GM04504 (cell line): Measurements from ENCODE around the gene CCL19.
"Not testable (repeated sequence)": the region's sequence is repeated elsewhere in the genome, so short reads cannot be mapped to it uniquely, and the experiment has no call there.

Experiments
- DNase-seq: peaks from one replicate; pipeline ENCODE4 v3.0.0-alpha.2; 2012; ENCODE audit warnings: low read depth

The CCL19 gene

GRCh38 chr9:34690983-34691935 is at the start of gene CCL19:
CCL19 (minus strand) TSS chr9:34691276; CDS start chr9:34691139, 137 bp downstream.
- DNase-seq: no peak

GRCh38 chr9:34740176-34740575 is 49.1 kb upstream of the CCL19 start:
- not testable (repeated sequence) for DNase-seq

GRCh38 chr9:34737677-34738260 is 46.7 kb upstream of the CCL19 start:
- no peak for DNase-seq

GRCh38 chr9:34734720-34735119 is 43.6 kb upstream of the CCL19 start:
- no peak for DNase-seq

GRCh38 chr9:34732886-34733285 is 41.8 kb upstream of the CCL19 start:
- no peak for DNase-seq

- DNase-seq: no peak
Measured at GRCh38 chr9:34732478-34732877, 41.4 kb upstream of the CCL19 start.

- DNase-seq: no peak
Measured at GRCh38 chr9:34723141-34723540, 32.1 kb upstream of the CCL19 start.

- DNase-seq: not testable (repeated sequence)
Measured at GRCh38 chr9:34719769-34720025, 28.6 kb upstream of the CCL19 start.

- no peak for DNase-seq
Measured at GRCh38 chr9:34719021-34719768, 28.1 kb upstream of the CCL19 start.

- no peak for DNase-seq
Measured at GRCh38 chr9:34717996-34718614, 27.0 kb upstream of the CCL19 start.

- DNase-seq: no peak
Measured at GRCh38 chr9:34716711-34717110, 25.6 kb upstream of the CCL19 start.

GRCh38 chr9:34715639-34716215 is 24.7 kb upstream of the CCL19 start:
- DNase-seq: no peak

- DNase-seq: no peak
Measured at GRCh38 chr9:34714007-34714406, 22.9 kb upstream of the CCL19 start.

GRCh38 chr9:34712140-34712539 is 21.1 kb upstream of the CCL19 start:
- DNase-seq: no peak

GRCh38 chr9:34710023-34710422 is 18.9 kb upstream of the CCL19 start, which contains the start of gene CCL21:
CCL21 (minus strand) TSS chr9:34710136; CDS start chr9:34710066, 70 bp downstream.
- no peak for DNase-seq

GRCh38 chr9:34709196-34709978 is 18.3 kb upstream of the CCL19 start:
- no peak for DNase-seq

GRCh38 chr9:34707130-34707529 is 16.1 kb upstream of the CCL19 start:
- no peak for DNase-seq

GRCh38 chr9:34701769-34702736 is 11.0 kb upstream of the CCL19 start:
- peak; percentile 72 for DNase-seq

GRCh38 chr9:34701023-34701768 is 10.1 kb upstream of the CCL19 start:
- DNase-seq: no peak
